Right lobe of liver (tissue), 6 donors: ENCODE measurements around the gene IGF2BP2. TPM values are rescaled to one million over a fixed set of nuclear protein-coding genes. Genes with fewer than 3 reads are reported as not detected.

Experiments used
- ATAC-seq, 4 donors: fragments of 200-7000 bp; cut with Tn5 transposase; one replicate each; pipeline ENCODE4 v1.9.1; 2020; ENCODE audit warnings: mild to moderate bottlenecking in 4 of 4, moderate library complexity in 4 of 4
- DNase-seq, 3 donors: peaks; one replicate each; pipeline ENCODE4 v3.0.0-alpha.2; 2020
- H3K27ac ChIP-seq, 3 donors: fragments of 200-600 bp; one replicate each; pipeline ENCODE4 v1.8.0; 2022
- H3K27me3 ChIP-seq, 2 donors: fragments of 200-600 bp; one replicate each; pipeline ENCODE4 v1.8.0; 2022
- H3K36me3 ChIP-seq, 4 donors: fragments of 200-600 bp; sonication (generic) in 1 of 4; one replicate each; pipeline versions ENCODE4 v1.5.1 to v1.8.0; 2017 to 2022; ENCODE audit warnings: control low read depth in 1 of 4
- H3K4me1 ChIP-seq, 4 donors: fragments of 200-600 bp; sonication (generic) in 1 of 4; one replicate each; pipeline versions ENCODE4 v1.5.1 to v1.8.0; 2017 to 2022; ENCODE audit warnings: control low read depth in 1 of 4
- H3K4me3 ChIP-seq, 3 donors: fragments of 200-600 bp; one replicate each; pipeline ENCODE4 v1.8.0; 2022
- H3K9me3 ChIP-seq, 4 donors: fragments of 200-600 bp; sonication (generic) in 1 of 4; one replicate each; pipeline versions ENCODE4 v1.5.1 to v1.8.0; 2017 to 2022; ENCODE audit warnings: control low read depth in 1 of 4
- CTCF ChIP-seq, 4 donors: fragments of 200-600 bp in 3 of 4; fragments of 450-650 bp in 1 of 4; IDR thresholded peaks; one replicate each; pipeline versions ENCODE4 v1.5.1 to v1.8.0; 2016 to 2022; ENCODE audit warnings: antibody characterized with exemption in 4 of 4, mild to moderate bottlenecking in 2 of 4
- POLR2A ChIP-seq: fragments of 450-650 bp; IDR thresholded peaks from one replicate; pipeline ENCODE4 v1.6.1; 2017; ENCODE audit warnings: antibody characterized with exemption, mild to moderate bottlenecking
- WGBS: methylation state at CpG from one replicate; pipeline ENCODE4 v1.1.6; 2018; ENCODE audit warnings: low coverage, low lambda C conversion rate; ENCODE audit not compliant: insufficient coverage; ENCODE audit errors: missing lambda C conversion rate; 5-methylcytosine and 5-hydroxymethylcytosine counted together
- intact Hi-C, 2 donors: fragments of 100-400 bp; cut with DNase I; formaldehyde crosslinking; loops; one replicate each; pipeline versions ENCODE4 v1.11.2 to v1.14.1; 2022
- total RNA-seq, 6 experiments: library from RNA; depleted of rRNA in 2 of 6; stranded (reverse); fragments of >200 nt in 2 of 6; fragmentation: NEBNext Ultra II Directional in 3 of 6; extraction: Animal tissue kit (Norgen Biotek cat#: 25700) in 3 of 6; gene quantifications; one replicate each; pipeline versions ENCODE4 v1.1.0 to v1.2.4, GENCODE V29; 2016 to 2023
- donor health status: DM: no; HTN: yes; CAD: no.
- donor health status: DM: no; HTN: no; CAD: no.
- donor health status: DM: no; HTN: no; CAD: no.
- donor health status: DM: no; HTN: yes; CAD: no.
- donor health status: DM: no; HTN: yes; CAD: no.

The IGF2BP2 gene
- total RNA-seq, 6 experiments from 2014 or later, result 0.99 to 3.0 (median 1.8) TPM

DNA sequence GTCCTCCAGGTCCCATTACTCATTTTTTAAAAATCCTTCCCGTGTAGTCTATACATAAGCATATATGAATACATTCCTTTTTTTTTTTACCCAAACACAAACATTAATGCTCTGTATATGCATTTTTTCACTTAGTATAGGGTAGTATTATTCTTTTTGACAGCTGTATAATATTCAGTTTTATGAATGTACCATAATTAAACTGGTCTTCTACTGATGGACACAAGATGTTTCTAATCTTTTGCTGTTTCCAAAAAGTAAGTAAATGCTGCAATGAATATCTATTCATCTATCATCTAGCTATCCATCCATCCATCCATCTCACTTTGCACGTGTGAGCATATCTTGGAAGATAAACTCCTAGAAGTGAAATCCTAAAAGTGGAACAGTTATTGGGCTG lies 110.8 kb downstream of the IGF2BP2 start:
- intact Hi-C loops, result no loop called here
- DNase-seq, result no peak
- Histone ChIP-seq H3K27me3 (no peaks in the 10 kb centered on the region), H3K27ac (no peak overlapping the region), H3K4me3 (no peak overlapping the region), H3K9me3 (no peaks in the 10 kb centered on the region), H3K4me1 (peaks cover 0 to 6% (median 2%) of the 10 kb centered on the region in 4 donors), H3K36me3 (no peaks in the 10 kb centered on the region)
- WGBS, result 94% methylated on average over 2 of the region's 2 CpGs
- no peak for TF ChIP-seq POLR2A
- TF ChIP-seq CTCF (IDR thresholded peaks at IDR 0.05), result no peak
- no peak for ATAC-seq

DNA sequence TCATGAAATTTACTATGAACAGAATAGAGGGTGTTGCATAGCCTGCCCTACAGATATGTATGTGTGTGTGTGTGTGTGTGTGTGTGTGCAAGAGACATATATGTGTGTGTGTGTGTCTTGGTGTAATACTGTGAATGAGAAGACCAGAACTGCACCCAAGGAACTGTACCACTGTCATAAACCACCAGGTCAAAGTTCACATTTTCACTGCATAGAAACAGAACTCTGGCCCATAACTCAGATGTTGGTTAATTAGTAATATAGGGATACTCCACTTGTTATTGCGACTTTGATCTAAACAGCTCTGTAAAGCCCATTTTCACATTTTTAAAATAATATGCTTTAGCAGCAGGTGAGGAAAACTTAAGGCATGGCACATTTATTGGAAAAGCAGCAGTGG lies 111.8 kb downstream of the IGF2BP2 start:
- Histone ChIP-seq H3K36me3 (no peaks in the 10 kb centered on the region), H3K27me3 (no peaks in the 10 kb centered on the region), H3K4me1 (peaks cover 0 to 6% (median 2%) of the 10 kb centered on the region in 4 donors), H3K4me3 (no peak overlapping the region), H3K9me3 (no peaks in the 10 kb centered on the region), H3K27ac (no peak overlapping the region)
- TF ChIP-seq POLR2A, result no peak
- TF ChIP-seq CTCF (IDR thresholded peaks at IDR 0.05), result no peak
- 28% methylated on average over 1 of the region's 1 CpG for WGBS
- intact Hi-C loops, result no loop called here
- DNase-seq (no peak), ATAC-seq (peak; percentile 69 to 90 (median 78))

DNA sequence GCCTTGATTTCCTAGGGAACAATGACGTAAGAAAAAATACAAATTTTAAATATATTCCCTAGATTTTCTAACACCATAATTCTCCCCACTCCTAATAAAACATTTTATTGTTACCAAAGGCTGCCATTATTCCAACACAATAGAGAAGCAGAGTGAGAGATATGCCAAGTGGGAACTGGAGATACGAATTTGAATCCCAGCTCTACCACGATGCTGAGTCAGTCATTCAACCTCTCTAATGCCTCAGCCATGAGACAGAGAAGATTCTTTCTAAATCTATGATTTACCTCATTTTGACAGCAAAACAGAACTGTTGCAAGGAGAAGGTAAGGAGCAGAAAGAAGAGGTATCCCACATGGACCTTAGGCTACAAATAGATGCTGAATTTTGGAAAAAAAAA lies 112.5 kb downstream of the IGF2BP2 start:
- Histone ChIP-seq H3K4me1 (peaks cover 0 to 6% (median 2%) of the 10 kb centered on the region in 4 donors), H3K9me3 (no peaks in the 10 kb centered on the region), H3K4me3 (no peak overlapping the region), H3K27me3 (no peaks in the 10 kb centered on the region), H3K36me3 (no peaks in the 10 kb centered on the region), H3K27ac (no peak overlapping the region)
- TF ChIP-seq CTCF (IDR thresholded peaks at IDR 0.05) (no peak), POLR2A (no peak)
- ATAC-seq, result no peak
- intact Hi-C loops, result no loop called here
- DNase-seq, result no peak
- WGBS, result 72% methylated on average over 3 of the region's 3 CpGs

GRCh38 chr3:185711255-185711870 lies 113.5 kb downstream of the IGF2BP2 start:
- intact Hi-C loops, result no loop called here
- TF ChIP-seq POLR2A (no peak), CTCF (IDR thresholded peaks at IDR 0.05) (no peak)
- ATAC-seq, result peak in 3 of 4 donors; percentile 20 to 44 (median 39)
- H3K27ac ChIP-seq, result no peak overlapping the region
- 45% methylated on average over 8 of the region's 8 CpGs for WGBS
- H3K4me3 ChIP-seq, result no peak overlapping the region
- DNase-seq, result no peak
- peaks cover 0 to 6% (median 2%) of the 10 kb centered on the region in 4 donors for H3K4me1 ChIP-seq
- no peaks in the 10 kb centered on the region for H3K27me3 ChIP-seq
- H3K9me3 ChIP-seq, result no peaks in the 10 kb centered on the region
- H3K36me3 ChIP-seq, result no peaks in the 10 kb centered on the region
